HG02884 (cell line): Measurements from ENCODE around the gene SLC23A1.
"Not testable (repeated sequence)": the region's sequence is repeated elsewhere in the genome, so short reads cannot be mapped to it uniquely, and the experiment has no call there.

Source experiments
- ATAC-seq: cut with Tn5 transposase; IDR thresholded peaks from one replicate; pipeline ENCODE4 v1.9.1; 2021; ENCODE audit warnings: mild to moderate bottlenecking, moderate library complexity; ENCODE audit not compliant: unreplicated experiment

Gene SLC23A1

DNA sequence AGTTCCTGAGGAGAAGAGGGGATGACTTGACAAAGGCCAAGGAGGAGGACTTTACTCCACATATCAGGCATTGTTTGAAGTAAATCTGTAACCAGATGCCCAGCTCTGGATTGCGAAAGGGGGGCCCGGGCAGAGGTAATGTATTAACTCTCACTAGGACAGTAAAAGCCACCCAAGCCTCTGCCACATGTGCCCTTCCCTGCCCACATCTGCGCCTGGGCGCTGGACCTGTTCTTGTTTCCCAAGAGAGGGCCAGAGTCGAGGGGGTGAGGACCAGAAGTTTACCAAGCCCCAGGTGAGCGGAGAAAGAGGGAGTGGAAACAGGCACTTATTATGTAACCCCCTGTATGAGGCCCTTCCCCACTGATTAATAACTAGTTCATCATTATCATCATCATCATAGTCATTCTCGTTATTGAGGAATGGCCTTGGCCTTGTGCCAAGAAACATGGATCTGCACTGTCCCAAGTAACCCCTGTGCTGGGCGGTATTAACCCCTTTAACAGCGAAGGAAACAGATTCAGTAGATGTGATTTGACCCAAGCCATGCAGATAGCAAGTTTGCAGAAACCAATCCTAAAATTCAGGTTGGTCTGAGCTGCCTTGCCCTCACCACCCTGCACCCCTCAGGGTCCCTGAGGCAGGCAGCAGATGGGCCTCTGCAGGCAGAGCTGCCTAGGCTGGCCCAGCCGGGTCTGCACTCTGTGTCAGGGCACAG, at the start of gene SLC23A1:
Gene SLC23A1 (minus strand): TSS at position 23 of the 718 bp plus-strand sequence. CDS start 44 bp downstream, outside the sequence.
- no peak for ATAC-seq

DNA sequence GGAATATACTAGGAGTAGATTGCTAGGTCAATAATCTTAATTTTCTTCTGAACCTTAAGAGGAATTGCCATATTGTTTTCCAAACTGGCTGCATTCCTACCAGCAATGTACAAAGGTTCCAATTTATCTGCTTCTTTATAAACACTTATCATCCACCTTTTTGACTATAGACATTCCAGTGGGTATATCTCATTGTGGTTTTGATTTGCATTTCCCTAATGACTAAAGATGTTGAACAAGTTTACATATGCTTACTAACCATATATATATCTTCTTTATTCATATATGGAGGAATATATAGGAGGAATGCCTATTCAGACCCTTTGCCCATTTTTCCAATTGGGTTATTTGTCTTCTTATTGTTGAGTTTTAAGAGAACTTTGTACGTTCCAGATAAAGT, 48.6 kb upstream of the SLC23A1 start:
- ATAC-seq, result no peak

DNA sequence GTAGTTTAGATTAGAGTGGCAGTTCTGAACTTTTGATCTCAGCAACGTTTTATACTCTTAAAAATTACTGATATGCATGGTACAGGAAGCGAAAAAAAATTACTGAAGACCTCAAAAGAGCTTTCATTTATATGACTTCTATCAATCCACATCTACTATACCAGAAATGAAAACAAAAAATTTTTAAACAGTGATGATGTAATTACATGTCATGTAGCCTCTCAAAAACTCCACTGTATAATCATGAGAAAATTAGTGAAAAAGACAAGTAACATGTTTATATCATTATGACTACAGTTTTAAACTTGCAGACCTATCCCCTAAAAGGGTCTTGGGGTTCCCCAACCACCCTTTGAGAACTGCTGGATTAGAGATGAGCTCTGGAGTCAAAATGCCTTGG, 46.9 kb upstream of the SLC23A1 start:
- ATAC-seq, result no peak

DNA sequence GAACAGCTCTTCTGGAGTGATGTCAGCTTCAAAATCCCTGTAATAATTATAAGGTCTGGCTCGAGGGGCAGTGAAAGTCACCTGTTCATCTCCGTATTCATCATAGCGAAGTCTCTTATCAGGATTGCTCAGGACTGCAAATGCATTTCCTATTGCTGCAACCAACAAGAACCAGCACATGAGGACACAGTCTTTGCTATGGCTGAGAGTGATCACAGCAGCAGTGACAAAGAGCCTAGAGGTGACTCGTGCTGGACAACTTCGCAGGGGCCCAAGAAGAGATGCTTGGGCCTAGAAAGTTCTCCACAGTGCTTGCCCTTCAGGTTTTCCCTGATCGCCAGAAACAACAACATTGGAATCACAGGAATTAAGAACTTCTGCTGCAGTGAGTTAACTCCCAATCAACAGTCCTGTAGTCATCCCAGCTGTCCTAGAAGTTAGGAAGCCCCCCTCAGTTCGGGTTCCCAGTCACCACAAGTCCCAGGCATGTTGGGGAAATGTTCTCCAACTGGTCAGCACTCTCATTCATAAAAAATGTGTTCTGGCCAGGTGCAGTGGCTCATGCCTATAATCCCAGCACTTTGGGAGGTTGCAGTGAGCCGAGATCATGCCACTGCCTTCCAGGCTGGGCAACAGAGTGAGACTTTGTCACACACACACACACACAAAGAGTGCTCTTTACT, 43.2 kb upstream of the SLC23A1 start:
- no peak for ATAC-seq

DNA sequence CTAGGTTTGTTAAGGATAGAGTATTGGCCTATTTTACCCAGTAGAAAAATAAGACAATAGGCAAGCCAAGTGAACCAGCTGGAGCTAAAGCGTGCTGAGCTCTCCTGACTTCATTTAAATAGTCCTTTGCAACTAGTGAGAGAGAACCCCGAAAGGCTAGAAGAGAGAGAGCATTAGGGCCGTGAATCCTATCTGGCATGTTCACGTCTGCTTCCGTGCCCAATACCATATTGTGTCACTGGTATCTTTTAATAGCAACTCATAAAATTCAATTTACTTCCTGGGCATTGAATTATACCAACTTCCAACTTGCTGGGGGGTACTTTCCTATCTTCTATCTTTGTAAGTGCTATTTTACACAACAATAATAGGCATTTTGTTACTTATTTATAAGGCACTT, 42.4 kb upstream of the SLC23A1 start:
- no peak for ATAC-seq

DNA sequence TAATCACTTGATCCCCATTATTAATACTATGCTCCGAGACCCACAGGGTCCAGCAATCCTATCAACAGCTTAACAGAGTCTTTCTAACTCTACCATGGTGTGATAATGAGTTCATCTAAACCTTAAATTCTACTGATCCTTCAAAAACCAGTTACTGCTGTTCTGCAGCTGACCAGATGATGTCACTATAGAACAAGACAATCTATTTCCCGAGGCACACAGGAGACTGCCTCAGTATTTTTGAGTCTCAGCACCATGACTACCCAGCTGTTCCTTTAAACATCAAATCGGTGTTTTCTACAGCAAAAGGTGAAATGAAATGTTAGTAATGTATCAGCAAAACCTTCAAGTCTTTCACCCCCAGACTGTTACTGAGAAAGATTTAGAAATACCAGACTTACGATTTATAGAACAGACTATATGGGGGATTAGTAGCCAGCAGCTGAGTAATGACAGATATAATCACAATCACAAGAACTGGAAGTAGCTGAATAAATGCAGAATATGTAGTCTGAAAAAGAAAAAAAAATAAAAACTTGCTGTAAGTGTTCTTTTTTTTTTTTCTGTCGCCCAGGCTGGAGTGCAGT, 39.3 kb upstream of the SLC23A1 start:
- no peak for ATAC-seq

DNA sequence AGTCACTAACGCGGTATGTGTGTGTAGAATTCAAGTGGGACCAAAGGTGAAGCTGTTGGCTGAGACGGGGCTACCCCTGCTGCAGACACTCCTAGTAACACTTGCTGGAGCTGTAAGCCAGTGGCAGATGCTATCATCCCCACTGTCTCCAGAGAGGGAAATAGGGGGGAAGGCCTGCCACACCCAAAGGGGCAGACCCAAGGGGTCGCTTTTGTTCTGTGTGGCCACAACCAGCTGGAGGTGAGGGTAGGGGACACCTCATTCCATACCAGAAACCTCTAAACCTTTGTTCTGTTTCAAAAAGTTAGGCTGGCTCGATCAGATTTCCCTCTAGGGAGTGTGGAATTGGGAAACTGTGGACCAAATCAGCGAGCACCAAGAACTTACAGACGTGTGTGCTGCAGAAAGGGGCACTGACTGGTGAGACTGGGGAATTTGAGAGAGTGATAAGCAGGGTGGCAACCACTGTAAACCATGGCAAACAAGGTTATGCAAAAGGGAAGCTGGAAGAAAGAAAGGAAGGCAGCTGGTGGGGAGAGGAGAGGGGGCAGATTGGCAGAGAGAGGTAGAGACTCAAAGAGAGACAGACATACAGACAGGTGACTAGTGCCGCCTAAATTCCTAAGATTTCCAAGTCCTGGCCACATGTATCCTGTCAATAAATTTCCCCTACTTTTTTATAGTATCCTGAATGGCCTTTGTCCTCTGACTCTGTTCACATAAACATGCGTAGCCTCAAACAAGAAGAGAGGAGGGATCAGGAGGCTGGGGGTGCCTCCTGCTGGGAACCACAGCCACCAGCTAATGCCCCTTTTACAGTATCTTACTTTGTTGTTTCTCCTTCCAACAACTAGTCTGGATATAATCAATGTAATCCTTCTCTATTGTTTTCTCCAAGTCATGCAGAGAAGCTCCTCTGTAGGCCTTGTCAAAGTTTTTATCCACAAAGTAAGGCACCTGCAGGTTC, 36.4 kb upstream of the SLC23A1 start:
- no peak for ATAC-seq

DNA sequence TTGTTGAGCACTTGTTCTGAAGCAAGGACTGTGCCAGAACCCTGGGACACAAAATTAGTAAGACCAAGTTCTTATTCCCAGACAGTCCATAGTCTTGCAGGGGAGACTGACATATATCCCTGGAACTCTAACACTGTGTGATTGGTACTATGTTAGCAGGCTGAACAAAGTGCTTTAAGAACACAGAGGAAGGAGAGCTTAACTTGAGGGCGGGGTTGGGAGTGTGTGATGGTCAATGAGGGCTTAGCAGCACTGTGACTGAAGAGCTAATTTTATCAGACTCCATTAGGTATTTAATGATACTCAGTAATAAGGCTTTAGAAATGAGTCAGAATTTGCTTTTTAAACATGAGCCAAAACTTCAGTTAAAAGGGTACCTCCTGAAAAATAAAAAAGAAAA, 35.7 kb upstream of the SLC23A1 start:
- ATAC-seq, result no peak

DNA sequence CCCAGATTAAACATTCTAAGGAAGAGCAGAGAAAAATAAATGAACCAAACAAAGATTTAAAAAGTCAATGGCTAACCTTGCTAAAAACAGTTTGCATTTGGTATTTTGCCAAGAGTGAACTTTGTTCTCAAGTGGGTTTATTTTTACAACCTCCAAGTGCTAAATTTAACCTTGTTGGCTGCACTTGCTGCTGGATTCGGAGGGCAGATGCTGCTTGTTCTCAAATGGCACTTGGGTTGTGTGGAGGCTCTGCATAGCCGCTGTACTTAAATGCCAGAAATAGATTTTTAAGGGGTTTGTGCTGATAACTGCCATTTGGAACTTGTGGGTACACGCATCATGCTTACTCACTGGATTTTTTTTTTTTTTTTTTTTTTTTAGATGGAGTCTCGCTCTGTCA, 34.1 kb upstream of the SLC23A1 start:
- ATAC-seq, result no peak

DNA sequence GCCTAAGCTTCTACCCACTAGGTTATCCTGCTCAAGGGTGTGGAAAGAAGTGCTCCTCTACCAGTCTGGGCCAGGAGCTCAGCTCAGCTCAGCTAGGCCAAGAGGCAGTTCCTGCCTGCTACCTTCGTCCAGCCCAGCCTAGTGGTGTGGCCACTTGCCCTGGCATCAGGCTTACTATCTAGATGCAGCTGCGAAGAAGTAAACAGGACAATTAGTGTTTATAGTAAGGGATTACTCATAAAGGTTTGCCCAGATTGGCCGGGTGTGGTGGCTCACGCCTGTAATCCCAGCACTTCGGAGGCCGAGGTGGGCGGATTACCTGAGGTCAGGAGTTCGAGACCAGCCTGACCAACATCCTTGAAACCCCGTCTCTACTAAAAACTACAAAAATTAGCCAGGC, 33.6 kb upstream of the SLC23A1 start:
- no peak for ATAC-seq

DNA sequence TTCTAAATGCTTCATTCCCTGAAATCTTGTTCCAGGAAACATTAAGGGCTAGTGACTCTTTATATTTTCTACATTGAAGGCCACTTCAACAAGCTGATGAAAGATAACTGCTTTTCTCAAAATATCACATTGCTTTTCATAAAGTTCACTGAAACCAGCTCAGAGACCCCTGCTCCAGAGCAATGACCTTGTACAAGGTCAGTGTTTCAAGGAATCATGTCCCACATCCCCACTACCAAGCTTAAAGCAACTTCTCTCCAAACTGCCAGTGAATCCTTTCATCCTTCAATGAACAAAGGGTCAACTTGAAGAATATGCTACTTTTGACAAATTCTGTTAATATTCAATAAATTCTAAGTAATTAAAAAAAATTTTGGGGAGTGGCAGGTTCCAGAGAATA, 32.8 kb upstream of the SLC23A1 start:
- ATAC-seq, result no peak

DNA sequence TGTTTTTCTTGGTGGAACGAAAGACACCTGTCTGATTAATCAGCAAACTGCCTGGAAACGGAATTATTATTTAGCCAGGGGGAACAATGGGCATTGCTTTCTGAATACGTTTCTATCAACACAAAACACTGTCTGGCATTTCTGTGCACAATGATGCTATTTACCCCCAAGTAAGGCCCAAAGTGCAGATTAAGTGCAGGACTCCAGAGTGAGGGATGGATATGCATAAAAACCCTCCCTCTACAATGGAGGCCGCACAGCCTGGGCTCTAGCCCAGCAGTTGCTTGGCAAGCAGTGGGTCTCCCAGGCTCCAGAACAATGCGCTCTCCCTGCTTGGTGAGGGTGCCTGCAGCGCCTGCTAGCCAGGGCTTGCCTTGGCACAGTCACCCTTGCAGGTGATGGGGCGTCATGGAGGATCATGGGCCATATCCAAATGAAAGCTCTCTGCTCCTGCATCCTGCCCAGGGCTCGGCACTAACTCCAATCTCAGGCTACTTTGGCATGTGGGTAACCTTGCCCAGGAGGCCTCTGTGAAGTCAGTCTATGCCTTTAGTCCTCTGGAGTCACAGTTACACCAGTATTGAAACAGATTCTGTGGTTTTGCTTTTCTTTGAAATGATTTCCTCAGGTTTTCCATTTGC, 32.2 kb upstream of the SLC23A1 start:
- no peak for ATAC-seq

DNA sequence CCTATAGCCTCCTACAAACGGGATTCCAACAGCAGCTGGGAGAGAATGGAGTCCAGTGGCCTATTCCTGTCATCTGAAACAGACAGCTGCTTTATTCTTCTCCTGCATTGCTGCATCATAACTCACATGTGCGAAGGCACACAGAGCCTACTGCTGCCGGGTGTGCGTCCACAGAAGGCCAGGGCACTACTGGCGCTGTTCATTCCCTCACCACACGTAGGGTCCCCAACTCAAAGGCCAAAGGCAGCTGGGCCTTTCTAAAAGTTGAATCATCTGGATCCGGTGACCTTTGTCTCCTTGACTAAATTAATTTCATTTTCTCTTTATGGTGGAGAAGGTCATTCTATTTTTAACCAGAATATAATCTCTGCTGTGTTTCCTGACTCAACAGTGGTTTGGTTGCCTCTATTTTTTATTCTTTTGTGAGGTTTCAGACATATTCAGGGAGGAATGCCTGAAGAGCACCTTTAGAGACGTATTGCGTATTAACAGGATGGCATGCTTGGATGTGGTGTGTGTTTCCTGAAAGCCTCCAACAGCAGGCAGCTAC, 31.6 kb upstream of the SLC23A1 start:
- ATAC-seq, result no peak

DNA sequence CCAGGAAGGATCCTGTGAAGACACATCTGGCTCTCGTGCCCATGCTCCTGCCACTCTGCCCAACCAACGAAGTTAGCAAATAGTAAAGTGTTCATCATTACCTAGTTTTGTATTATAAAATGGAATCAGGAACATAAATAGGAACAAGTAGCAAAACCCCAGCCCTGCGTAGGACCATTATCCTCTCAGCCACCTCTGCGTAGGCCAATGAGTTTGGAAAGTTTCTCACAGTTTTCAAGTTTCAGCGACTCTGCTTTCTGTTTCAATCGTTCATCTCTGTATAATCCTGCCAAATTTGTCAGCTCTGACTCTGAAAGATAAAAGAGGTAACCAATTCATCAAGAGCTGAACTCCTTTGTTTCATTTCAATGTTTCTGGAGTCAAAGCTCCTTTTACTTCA, 30.9 kb upstream of the SLC23A1 start:
- no peak for ATAC-seq

DNA sequence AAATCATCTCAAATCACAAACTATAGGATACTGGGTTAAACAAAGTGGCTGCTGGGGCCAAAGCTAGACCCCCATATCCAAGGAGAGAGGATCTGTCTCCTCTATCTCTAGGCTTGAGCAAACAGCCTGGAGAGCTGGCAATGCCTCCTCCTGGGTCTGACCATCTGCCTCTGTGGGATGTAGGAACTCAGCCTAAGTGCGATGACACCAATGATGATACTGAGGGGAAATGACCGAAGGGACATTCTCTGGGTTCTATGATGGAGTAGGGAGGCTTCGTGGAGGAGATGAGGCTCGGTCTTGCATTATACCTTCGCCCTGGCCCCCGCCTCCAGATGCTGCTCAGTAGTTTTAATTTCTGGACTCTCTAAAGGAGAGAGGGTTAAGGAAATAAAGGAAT, 30.1 kb upstream of the SLC23A1 start:
- ATAC-seq, result no peak

DNA sequence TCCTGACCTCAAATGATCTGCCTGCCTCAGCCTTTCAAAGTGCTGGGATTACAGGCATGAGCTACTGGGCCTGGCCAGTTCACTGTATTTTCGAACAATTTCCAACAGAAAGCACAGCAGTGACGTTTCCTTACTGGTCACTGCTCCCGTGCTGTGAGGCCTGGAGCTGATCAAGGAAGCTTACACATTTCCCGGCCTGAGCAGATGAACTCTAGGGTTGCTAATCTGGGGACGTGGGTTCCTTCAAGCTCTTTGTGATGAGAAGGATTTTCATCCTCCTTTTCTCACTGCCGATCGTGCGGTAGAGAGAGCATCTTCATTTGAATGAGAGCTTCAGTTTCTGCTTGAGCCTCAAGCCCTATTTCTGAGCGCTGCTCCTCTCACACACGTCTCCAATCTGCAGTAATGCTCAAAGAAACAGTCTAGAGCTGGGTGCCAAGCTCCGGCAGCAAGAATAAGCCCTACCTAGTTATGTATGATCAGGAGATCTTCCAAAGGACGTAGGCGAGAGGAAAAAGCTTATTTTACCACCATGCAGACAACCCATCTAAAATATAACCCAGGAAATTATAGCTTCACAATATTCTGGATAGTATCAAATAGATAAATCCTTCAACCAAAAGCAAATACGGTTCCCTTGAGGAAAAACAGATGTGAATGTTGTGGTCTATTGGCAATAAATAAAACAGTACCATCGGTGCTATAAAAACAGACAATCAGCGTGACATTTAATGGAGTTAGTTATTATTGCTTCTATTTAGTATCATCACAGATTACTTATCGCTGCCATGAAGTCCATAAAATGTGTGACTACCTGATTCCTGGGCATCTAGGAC, 28.1 kb upstream of the SLC23A1 start:
- ATAC-seq, result no peak

DNA sequence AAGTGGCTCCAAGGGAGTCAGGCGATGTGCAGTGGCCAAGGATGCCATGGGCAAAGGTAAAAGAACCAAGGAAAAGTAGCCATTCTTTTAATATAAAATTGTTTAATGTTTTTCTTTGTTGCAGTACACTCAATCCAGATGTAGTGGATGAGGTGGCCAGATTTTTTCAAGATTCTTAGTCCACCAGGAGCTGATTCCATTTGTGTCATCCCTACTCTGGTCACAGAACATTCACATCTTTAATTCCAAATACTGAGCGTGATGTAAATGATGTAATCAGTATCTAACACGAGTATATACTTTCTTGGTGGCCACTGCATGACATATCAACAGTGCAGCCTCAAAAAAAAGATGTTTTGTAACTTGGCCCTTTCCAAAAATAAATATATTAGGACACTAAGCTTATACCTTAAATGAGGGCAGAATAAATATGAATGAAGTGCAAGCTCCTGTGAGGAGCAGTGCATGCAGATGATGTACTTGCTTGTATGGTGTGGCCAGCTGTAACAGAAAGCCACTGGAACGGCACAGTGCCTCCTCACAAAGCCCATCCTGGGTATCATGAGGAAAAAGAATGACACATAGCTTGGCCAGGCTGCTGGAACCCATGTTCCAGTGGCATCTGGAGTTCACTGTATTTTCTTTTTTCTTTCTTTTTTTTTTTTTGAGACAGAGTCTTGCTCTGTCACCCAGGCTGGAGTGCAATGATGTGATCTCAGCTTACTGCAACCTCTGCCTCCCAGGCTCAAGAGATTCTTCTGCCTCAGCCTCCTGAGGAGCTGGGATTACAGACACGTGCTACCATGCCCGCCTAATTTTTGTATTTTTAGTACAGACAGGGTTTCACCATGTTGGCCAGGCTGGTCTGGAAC, 27.3 kb upstream of the SLC23A1 start:
- ATAC-seq, result no peak

DNA sequence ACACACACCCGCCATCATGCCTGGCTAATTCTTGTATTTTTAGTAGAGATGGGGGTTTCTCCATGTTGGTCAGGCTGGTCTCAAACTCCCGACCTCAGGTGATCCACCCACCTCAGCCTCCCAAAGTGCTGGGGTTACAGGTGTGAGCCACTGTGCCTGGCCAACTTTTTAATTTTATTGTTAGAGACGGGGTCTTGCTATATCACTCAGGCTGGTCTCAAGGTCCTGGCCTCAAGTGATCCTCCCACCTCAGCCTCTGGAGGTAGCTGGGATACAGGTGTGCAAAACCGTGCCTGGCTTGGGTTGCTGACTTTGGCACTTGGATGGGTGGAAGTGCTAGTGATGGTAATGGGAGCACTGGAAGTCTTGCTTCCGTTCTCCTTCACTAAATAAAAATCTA, 26.0 kb upstream of the SLC23A1 start:
- not testable (repeated sequence) for ATAC-seq

DNA sequence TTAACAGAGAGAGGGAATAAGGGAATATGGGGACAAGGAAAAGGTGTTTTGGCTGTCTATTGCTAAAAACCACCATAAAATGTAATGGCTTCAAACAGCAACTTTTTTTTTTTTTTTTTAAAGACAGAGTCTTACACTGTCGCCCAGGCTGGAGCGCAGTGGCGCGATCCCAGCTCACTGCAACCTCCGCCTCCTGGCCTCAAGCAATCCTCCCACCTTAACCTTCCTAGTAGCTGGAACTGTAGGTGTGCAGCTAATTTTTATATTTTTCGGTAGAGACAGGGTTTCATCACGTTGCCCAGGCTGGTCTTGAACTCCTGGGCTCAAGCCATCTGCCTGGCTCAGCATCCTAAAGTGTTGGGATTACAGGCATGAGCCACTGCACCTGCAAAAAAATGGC, 25.1 kb upstream of the SLC23A1 start:
- ATAC-seq, result no peak
